T follicular helper cell (primary cell): Measurements from ENCODE around the gene TJP1.
"Not testable (repeated sequence)": the region's sequence is repeated elsewhere in the genome, so short reads cannot be mapped to it uniquely, and the experiment has no call there.

Experiments used
- DNase-seq: peaks from one replicate; pipeline ENCODE4 v3.0.0-alpha.2; 2020; ENCODE audit warnings: low read depth

TJP1 gene

DNA sequence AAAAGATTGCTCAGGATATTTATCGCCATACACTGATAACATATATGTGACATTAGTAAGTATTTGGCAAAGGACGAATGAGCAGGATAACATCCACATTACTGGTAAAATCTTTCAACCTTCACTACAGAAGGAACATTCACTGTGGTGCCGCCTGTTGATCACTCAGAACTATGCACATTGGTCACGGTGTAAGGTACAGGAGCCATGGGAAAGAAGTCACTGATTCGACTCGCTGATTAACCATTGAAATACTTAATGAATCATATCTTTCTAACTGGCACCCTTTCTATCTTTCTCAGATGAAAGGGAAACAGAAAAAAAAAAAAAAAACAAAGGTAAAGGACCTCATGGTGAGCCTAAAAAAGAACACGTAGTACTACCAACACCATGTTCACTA is 68.8 kb downstream of the TJP1 start:
- DNase-seq = no peak

DNA sequence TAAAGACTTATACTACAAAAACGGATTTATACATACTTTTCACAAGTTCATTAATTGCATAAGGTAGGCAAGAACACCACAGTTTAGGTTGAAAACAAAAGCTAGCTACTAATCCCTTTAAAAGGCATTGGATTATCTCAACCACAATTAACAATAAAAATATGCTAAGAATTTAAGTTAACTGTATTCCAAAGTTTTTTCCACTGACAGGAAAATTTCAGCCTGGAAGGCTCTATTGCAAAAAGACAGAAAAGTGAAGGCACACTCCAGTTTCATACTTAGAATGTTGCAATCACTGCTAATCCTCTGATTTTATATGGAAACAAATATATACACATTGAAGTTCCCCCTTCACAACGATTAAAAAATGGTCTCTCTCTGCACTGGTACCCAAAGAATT is 71.5 kb downstream of the TJP1 start:
- DNase-seq = no peak

DNA sequence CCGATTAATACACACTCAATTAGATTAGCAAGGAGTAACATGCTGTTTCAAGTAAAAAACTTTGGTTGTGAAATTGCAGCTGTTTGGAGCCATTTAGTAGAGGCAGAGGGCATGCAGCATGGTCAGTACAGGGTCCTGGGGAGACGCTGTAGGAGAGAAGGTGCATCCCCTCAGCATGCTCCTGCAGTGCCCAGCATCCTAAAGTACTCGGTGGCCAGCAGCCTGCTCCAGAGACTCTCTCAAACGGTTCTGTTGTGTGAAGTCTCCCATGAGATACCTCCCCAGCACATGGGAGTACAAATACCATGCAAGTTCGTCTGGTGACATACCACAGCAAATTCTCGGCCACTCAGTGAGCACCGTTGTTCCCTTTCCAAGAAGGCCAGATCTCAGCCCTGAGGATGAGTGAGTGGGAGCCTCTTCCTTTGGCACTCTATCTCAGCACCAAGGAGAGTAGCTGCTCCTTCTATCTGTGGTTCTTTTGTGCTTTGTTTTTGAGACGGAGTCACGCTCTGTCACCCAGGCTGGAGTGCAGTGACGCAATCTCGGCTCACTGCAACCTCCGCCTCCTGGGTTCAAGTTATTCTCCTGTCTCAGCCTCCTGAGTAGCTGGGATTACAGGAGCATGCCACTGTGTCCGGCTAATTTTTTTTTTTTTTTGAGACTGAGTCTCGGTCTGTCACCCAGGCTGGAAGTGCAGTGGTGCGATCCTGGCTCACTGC is 72.7 kb downstream of the TJP1 start:
- DNase-seq = no peak

DNA sequence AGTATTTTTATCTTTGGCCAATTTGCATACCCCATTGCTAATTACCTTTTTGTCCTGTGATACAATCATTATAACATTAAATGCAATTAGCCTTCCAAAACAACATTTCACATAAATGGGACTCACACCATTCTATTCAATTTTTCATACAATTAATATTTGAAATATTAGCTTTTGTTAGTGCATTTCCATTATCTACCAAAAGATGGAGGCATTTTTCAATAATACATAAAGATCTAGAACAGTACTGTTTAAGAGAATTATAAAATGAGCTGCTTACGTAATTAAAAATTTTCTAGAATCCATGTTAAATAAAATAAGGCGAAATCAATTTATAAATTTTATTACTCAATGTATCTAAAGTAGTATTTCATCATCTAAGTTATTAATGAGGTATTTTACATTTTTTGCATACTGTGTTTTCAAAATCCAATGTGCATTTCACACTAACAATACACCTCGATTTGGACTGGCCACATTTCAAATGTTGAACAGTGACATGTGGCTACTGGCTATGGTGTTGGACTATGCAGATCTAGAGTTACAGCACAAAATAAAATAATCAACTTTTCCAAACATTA is 74.3 kb downstream of the TJP1 start:
- no peak for DNase-seq

DNA sequence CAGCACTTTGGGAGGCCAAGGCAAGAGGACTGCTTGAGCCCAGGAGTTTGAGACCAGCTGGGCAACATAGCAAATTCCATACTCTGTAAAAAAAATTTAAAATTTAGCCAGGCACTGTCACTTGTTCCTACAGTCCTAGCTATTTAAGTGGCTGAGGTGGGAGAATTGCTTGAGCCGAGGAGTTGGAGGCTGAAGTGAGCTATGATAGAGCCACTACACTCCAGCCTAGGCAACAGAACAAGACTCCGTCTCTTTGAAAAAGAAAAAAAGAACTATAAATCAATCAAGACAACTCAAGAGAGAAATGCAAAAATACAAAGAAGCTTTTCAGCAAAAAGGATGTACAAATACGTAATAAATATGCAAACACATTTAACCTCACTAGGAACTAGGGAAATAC is 78.8 kb downstream of the TJP1 start:
- DNase-seq = no peak

DNA sequence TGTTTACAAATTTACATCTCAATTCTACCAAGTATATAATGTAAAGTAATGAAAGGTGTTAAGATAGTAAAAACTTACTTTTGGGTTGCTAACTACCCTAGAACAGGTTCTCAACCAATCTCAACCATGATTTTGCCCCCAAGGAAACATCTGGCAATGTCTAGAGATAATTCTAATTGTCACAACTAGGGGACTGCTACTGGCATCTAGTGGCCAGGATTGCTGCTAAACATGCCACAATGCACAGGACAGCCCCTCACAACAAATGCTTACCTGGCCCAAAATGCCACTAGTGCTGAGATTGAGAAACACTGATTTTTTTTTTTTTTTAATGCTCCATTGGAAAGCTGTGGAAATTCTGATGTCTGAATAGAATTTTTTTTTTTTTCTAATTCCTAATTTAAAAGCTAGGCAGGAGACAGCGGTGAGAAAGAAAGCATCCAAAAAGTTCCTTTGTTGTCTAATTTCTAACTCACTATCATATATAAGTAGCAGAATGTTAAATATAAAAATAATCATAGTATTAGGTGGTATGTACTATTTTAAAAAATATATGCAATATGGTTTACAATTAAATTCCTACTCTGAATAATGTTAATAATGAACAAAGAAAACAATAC is 81.5 kb downstream of the TJP1 start:
- DNase-seq = no peak

DNA sequence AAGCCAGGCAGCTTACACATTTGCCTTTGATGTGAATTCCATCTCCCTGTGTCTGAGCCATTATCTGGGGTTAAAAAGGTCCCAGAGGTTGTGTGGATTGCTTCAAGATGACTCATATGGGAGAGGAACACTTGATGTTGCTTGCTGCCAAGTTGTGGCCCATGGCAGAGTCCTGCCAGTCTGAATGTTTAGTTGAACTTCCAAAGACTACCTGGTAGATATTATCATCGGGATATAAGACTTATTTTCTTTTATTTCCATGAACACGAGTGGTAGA is 85.6 kb downstream of the TJP1 start:
- DNase-seq = no peak

DNA sequence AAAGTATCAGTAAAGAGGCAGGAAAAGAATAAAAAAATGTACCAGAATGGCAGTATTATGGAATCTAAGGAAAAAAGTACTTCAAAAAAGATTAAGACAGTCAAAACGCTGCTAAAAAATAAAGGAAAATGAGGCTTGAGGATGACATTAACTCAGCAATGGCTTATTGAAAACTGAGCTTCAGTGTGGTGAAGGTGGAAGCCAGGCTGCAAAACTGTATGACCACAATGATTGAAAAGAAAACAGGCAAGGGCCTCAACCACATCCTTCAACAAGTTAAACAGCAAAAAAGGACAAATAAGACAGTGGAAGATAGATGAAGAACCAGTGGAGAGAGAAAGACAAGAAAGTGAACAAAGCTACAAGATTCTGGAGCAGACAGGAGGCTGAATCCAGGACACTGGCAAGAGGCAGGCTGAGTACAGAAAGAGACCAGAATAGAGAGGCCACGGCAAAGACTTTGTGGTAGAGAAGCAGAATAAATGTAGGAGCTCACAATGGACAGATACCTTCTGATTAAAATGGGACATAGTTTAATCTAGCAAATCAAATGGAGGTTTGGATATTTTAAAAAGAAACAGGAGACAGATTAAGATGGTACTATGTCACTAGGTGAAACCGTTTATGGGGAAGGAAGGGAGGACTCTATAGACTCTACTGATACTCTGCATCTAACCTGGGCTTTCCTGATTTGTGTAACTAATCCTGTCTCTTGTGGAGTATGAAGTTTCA is 86.1 kb downstream of the TJP1 start:
- no peak for DNase-seq

DNA sequence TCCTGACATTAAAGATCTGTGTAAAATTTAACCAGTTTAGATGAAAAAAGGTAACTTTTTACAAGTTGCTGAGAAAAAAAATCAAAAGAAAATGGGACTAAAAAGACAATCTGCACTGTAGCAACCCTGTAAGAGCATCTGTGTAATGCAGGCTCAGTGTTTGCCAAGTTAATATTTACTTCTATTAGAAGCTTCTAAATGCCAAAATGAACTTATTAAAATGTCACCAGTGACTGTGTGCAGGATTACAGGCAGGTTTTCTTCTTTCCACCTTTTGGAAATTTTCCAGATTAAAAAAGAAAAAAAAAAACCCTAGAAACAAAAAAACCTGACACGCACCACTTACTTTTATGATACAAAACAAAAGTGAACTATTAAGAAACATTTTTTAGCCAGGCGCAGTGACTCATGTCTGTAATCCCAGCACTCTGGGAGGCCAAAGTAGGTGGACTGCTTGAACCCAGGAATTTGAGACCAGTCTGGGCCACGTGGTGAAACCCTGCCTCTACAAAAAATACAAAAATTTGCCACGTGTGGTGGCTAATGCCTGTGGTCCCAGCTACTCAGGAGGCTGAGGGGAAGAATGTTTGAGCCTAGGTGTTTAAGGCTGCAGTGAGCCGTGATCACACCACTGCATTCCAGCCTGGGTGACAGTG is 87.2 kb downstream of the TJP1 start:
- no peak for DNase-seq

DNA sequence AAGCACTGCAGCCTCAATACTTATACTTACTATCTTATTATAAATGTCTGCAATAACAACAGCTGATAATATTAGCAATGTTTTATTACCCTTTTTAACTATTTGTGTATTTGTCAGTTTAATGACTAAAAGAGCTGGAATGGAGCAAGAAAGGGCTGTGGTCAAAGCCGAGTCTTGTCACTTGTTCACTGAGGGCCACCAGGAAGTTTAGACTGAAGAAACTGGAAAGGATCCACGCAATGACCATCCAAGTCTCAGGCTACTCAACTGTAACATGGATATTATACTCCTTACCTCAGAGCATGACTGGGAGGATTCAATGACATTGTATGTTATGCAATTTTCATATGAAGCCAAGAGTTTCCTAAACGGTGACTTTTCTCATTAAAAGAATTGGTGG is 90.4 kb downstream of the TJP1 start:
- no peak for DNase-seq

DNA sequence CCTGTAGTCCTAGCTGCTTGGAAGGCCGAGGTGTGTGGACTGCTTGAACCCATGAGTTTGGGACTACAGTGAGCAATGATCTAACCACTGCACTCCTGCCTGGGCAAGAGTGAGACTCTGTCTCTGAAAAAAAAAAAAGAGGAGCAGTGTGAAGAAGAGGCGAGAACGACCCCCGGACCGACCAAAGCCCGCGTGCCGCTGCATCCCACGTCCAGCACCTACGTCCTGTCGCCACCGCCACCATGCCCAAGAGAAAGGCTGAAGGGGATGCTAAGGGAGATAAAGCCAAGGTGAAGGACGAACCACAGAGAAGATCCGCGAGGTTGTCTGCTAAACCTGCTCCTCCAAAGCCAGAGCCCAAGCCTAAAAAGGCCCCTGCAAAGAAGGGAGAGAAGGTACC is 91.8 kb downstream of the TJP1 start:
- not testable (repeated sequence) for DNase-seq

DNA sequence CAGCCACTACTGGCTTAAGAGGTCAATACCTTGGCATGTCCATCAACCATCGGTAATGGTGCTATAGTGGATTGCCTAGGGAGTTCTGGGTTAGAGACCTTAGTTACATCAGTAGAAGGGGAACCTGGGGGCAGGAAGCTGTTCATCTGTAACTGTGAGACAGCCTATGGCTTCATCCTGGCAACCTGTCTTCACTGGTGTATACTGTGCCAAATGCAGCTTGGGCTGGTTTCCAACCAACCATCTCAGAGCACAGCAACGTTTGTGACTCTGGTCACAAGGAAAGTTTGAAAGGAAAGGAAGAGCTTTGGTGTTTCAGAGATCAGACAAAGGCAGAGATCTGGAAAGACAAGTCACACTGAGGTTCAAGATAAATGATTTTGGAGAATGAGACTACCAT is 93.8 kb downstream of the TJP1 start:
- DNase-seq = no peak

DNA sequence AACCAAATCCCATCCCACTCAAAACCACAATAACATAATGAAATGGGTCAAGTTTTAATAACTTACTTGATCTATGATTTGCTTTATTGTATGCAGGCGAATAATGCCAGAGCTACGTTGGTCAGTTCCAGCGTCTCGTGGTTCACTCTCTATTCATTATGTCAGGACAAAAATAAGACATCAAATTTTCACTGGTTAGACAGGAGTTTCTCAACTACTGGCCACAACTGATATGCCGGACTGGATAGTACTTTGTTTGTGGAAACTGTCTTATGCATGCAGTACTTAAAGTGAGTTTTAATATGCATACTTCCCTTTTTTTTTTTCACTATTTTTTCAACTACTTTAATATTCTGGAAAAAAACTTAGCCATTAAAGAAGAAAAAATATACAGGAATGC is 94.4 kb downstream of the TJP1 start:
- DNase-seq = no peak

DNA sequence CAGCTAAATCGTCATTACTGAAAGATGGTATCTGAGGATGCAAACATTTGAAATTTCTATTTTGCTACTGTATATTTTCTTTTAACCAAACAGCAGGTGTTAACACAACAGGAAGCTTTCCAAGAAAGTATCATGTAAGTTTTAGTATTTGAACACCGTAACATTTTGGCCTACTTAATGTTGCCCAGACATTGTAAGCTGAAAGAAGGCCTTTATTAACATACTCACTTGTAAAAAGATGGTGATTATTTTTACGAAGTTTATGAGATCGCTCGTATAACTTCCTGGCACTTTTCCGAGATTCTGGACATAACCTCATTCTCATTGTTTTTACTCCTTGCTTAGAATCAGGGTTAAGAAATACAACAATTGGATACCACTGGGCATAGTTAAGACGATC is 95.7 kb downstream of the TJP1 start:
- DNase-seq = no peak

DNA sequence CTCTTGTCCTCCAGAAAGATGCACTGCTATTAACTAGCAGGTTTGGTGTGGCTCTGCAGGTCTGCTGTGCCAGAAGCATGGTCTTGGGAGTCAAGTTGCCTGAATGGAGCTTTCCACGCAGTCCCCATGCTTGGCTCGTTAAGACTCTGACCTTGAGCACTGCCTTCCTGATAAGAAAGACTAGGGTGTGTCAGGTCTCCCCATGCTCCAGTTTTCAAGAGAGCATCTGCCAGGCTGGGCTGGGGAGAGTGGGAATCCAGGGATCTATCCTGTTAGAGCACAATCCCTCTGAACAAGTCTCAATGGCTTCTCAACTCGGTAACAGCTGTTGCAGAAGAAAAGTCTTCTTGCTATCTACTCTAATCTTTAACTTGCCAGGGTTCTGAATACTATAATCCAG is 98.2 kb downstream of the TJP1 start:
- no peak for DNase-seq

DNA sequence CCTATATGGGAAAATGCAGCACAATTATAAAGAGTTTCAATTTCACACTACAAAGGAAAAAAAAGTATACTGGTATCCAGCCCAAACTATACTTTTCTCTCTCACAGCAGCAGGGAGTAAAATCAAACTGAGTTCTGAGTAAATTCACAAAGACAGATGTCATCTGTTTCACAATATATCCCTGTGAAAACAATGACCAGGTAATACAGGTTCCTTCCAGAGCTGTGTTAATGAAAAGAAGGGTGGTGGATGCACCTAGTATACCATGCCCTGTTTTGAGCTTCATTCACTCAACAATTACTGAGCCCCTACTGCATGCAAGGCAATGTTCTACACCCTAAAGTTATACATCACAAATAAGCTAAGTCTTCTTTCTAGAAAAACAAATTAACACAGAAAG is 108.5 kb downstream of the TJP1 start:
- no peak for DNase-seq

DNA sequence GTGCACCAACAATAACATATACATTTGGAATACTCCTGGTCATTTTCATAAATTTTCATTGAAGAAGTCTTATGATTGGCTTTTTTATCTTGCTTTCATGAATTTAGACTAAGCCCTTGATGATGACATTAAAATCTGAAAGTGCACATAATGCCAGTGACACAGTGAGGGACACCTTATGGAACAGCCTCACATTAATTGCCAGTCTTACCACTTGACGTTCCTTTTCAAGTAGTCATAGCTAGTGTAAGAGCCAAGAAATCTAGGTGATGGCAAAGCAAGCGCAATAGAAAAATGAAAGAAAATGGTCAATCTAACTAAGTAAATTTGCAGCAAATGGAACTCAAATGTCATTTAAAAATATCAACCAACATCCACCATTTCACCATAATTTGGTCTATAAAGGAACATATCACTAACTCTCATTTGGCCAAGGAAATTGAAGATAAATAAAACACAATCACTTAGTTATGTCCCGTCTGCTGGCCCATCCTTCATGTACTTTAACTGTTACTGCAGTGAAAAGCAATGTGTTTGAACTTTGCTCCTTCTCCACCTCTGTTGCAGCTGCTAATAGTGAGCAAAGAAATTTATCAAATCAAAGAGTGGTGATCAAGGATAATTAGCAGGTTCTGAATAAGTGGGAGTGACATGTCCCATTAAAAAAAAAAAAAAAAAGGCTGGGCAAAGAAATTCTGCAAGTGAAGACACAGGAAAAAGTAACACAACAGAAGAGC is 110.0 kb downstream of the TJP1 start:
- no peak for DNase-seq

DNA sequence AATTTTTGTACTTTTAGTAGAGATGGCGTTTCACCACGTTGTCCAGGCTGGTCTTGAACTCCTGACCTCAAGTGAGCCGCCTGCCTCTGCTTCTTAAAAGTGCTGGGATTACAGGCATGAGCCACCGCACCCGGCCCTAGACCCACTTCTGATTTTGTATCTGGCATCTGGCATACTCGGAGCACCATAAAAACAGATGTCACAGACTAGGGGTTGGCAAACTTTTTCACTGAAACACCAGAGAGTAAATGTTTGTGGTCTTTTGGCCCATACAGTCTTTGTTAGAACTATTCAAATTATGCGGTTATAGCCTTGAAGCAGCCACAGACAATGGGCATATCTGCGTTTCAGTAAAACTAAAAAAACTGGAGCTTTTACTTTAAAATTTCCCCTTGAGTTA is 110.7 kb downstream of the TJP1 start:
- DNase-seq = no peak

DNA sequence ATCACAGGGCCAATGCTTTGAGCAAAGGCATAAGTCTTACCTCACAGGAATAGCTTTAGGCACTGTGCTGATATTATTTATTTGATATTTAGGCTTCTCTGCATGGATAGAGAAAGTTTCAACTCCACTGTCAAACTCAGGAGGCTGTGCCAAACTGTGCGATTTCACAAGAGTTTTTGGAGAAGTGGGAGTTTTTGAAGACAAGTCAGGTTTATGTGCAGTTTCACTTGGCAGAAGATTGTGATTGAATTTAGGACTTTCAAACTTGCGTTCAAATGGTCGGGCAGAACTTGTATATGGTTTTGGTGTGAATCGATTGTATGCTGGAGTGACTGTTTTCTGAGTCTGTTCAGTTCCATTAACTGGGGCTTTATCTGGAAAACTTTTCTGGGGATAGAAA is 113.7 kb downstream of the TJP1 start:
- DNase-seq = no peak

DNA sequence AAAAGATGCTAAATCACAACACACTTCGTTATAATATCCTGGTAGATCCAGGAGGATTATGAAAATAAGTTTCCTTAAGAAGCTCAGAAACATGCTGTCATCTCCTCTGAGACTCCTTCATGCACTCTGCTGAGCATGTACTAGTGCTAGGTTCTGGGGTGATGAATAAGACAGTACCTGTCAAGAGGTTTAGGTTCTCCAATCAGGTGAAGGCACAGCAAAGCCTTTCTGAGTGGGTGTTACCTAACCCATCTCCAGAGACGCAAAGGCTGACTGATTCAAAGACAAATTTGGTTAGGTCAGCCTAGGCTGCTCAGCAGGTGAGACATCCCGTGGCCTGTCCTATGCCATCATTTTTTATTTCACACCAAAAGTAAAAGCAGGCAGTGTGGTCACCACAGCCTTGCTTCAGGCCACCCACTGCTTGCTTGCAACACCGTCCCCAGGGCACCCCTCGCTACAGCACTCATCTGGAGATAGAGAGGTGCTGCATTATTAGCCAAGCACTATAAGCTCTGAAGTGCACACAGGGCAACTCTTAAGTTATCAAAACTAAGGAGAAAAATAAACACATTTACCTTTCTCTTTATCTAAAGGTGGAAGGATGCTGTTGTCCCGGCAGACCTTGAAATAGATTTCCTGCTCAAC is 117.2 kb downstream of the TJP1 start:
- no peak for DNase-seq

DNA sequence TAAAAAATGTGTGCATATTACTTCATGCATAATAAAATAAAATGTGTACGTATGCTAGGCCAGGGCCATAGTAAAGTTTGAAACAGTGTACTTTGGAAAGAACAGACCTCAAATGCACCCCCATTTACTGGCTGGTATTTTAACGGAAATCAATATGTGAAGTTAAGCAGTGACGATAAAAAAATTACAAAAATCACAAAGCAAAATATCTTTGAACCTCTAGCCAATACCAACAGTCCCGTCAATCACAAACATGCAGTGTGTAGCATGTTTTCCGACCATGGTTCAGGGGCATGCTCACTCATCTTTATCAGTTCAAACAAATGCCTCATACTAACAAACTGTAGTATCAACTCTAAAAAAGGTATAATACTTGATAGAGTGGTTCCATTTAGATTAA is 121.1 kb downstream of the TJP1 start:
- no peak for DNase-seq

DNA sequence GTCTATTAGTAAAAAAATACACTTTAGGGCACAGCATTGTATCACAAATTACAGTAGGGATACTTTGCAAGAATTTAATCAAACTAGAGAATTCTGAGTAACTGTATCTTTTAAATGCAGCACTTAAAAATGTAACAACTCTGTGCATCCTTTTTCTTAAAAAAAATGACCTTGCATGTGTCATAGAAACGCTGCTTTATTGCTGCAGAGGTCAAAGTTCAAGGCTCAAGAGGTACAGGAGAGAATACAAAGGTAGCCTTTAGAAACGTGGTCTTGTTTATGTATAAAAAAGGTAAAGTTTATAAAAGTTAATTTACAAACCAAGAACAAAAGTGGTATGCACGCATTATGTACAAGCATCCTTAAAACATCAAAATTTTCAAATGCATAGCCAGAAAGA is 122.0 kb downstream of the TJP1 start:
- DNase-seq = no peak
